Measurements from ENCODE around the gene TXNDC8. TPM values are rescaled to one million over a fixed set of nuclear protein-coding genes. Genes with fewer than 3 reads are reported as not detected.

The TXNDC8 gene
- total RNA-seq, 2 experiments from 2014 or later, result not detected

DNA sequence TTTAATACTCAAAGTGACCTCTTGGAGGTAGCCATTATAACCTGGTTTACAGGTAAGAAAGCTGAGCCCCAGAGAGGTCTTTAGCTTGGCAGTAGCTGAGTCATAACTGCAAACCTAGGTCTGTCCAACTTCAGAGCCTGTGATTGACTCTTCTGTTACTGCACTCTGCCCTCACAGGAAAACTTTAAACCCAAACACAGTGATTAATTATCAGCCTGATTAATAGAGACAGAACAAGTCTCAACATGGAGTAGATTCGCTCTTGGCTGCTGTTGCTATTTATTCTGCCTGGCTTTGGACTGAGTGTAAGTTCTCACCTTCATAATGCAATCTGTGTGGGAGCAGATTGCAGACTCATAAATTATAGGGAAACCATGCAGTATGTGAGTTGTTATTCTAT is 53.9 kb downstream of the TXNDC8 start:
- Mint-ChIP-seq H3K4me1 (no peaks in the 10 kb centered on the region), H3K27me3 (no peaks in the 10 kb centered on the region), H3K9me3 (no peaks in the 10 kb centered on the region), H3K4me3 (no peak overlapping the region), H3K27ac (no peak overlapping the region), H3K36me3 (no peaks in the 10 kb centered on the region)
- POLR2A ChIA-PET, result no interaction called here
- no peak for ATAC-seq (ENCODE audit: low read depth)
- no peak for DNase-seq

DNA sequence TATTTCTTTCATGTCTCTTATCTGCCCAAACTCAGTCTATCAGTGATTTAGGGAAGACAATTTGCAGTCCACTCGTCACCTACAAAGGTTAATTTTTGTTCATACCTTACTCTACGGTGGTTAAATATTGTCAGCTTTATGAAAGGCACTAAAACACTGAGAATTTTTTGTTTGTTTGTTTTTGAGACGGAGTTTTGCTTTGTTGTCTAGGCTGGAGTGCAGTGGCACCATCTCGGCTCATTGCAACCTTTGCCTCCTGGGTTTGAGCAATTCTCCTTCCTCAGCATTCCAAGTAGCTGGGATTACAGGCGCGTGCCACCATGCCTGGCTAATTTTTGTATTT is 55.0 kb downstream of the TXNDC8 start:
- Mint-ChIP-seq H3K27me3 (no peaks in the 10 kb centered on the region), H3K9me3 (no peaks in the 10 kb centered on the region), H3K36me3 (no peaks in the 10 kb centered on the region), H3K4me1 (no peaks in the 10 kb centered on the region), H3K4me3 (no peak overlapping the region), H3K27ac (no peak overlapping the region)
- DNase-seq (no peak), ATAC-seq (ENCODE audit: low read depth) (no peak)
- POLR2A ChIA-PET, result no interaction called here

DNA sequence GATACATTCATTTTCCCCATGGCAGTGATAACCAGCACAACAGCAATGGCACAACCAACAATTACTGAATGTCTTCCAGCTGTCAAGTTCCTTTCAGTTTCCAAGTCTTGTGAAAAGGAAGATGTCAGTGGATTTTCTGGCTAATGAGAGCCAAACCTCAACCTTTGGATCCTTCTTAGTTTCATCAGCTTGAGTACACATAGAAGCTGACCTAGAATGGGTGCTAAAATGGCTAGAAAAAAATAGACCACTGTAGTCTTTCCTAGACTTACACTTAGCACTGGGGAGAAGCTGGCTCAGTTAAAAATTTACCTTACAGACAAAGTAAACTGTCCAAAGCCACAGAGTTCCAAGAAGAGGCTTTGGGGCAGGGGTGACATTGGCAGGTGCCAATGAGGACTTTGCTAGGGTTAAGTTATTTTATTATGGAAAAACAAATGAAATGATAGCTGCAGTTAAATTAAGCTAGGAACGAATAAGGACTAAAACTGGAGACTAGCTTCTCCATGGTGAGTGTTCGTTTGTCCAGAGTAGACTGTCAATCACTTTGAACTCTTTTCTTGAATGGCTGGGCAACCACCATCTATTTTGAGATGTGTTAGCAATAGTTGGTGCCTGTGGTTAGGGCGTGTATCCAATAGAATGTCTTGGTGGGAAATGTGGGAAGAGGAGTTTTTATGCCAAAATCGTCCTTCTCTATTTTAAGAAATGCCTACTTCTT is 55.5 kb downstream of the TXNDC8 start:
- H3K4me1 Mint-ChIP-seq, result no peaks in the 10 kb centered on the region
- H3K27me3 Mint-ChIP-seq, result no peaks in the 10 kb centered on the region
- H3K9me3 Mint-ChIP-seq, result no peaks in the 10 kb centered on the region
- no peak overlapping the region for H3K27ac Mint-ChIP-seq
- no peak for ATAC-seq (ENCODE audit: low read depth)
- no peak for DNase-seq
- no peak overlapping the region for H3K4me3 Mint-ChIP-seq
- H3K36me3 Mint-ChIP-seq, result no peaks in the 10 kb centered on the region
- POLR2A ChIA-PET, result no interaction called here

DNA sequence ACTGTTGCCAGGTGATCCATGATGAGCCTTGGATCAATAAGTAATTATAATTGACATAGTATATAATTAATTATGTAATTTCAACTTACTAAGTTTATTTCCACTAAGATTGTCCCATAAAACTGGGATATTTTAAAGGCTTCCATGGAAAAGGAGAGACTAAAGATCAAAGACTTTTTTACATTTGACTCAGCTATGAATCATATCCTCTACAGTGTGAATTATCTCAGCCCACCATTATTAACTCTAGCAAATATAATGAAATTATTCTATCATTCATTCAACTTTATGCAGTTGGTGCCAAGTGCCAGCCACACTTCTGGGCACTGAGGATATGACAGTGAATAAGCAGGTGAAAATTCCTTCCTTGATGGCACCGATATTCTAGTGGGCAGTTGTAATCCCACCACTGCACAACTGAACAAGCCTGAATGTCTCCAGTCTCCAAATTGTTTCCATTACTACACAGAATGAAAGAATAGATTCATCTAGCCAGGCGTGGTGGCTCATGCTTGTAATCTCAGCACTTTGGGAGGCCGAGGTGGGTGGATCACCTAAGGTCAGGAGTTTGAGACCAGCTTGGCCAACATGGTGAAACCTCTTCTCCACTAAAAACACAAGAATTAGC is 59.5 kb downstream of the TXNDC8 start:
- Mint-ChIP-seq H3K36me3 (no peaks in the 10 kb centered on the region), H3K4me1 (no peaks in the 10 kb centered on the region), H3K27me3 (no peaks in the 10 kb centered on the region), H3K4me3 (no peak overlapping the region), H3K9me3 (no peaks in the 10 kb centered on the region), H3K27ac (no peak overlapping the region)
- DNase-seq (no peak), ATAC-seq (ENCODE audit: low read depth) (no peak)
- POLR2A ChIA-PET, result no interaction called here

DNA sequence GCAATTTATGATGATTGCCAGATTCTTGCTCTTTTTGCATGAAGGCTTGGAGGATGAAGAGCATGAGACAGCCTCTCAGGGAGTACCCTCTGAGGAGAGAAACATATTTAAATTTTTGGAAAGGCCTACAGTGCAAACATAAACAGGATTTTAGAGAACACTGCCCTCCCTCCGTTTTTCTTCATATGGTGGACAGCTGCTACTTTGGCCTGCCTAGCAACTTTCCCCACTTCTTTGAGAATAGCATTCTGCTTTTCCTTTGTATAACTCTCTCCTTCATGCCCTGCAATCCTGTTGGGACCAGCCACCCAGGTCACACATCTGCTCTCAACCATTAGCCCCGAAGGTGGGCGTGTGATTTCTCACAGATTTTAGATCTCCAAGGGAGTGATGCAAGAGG is 60.9 kb downstream of the TXNDC8 start:
- Mint-ChIP-seq H3K36me3 (no peaks in the 10 kb centered on the region), H3K27ac (no peak overlapping the region), H3K9me3 (no peaks in the 10 kb centered on the region), H3K4me3 (no peak overlapping the region), H3K27me3 (no peaks in the 10 kb centered on the region), H3K4me1 (no peaks in the 10 kb centered on the region)
- POLR2A ChIA-PET, result no interaction called here
- ATAC-seq (ENCODE audit: low read depth), result no peak
- no peak for DNase-seq

DNA sequence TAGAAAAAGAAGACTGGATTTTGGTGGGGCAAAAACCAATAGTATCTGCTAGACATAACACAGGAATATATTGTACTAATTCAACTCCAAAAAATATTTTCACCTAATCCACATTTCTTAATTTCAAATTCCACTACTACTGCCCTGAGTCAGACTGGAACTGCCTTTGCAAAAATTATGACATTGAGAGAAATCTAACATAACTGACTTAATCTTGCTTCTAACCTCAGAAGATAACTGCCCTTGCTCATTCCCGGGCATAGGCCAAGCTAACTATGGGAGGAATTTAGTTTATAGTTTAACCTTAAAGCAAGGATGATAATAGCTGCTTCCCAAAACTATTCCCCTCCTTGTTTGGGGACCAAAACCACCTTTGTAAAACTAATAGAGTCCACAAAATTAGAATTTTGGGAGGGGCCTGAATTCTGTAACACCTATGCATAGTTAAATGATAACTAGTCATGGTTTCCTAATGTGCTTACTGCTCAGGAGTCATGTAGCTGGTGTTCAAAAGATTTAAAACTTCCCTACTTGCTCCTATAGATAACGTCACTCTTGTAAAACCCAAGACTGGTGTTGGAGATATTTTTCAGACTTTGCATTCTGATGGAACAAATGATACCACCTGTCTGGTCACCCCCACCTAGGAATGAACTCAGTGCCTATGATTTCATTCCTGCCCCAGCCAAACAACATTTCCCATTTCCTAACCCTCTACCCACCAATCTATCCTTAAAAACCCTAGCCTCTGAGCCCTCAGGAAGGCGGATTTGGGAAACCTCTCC is 67.3 kb downstream of the TXNDC8 start:
- Mint-ChIP-seq H3K36me3 (no peaks in the 10 kb centered on the region), H3K27me3 (peaks cover 10% of the 10 kb centered on the region), H3K27ac (no peak overlapping the region), H3K9me3 (peaks cover 2% of the 10 kb centered on the region), H3K4me1 (no peaks in the 10 kb centered on the region), H3K4me3 (no peak overlapping the region)
- POLR2A ChIA-PET, result no interaction called here
- DNase-seq (no peak), ATAC-seq (ENCODE audit: low read depth) (no peak)

DNA sequence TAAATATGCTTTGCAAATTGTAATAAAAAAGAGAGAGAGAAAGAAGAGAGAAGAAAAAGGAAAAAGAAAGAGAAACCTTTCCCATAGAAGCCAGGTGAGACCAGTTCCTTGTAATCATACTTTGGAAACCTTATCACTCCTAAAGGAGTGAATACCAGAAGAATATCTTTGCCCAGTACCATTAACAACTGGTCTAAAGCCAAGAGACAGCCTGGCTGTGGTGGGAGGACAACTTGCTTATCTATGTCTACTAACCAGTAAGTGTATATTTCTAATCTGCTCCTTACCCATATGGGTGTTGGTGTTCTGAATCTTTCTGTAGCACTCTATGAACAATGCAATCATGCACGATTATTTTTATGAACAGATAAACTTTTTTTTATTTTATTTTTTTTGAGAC is 70.9 kb downstream of the TXNDC8 start:
- ATAC-seq (ENCODE audit: low read depth), result no peak
- Mint-ChIP-seq H3K36me3 (no peaks in the 10 kb centered on the region), H3K27me3 (peaks cover 11% of the 10 kb centered on the region), H3K27ac (no peak overlapping the region), H3K9me3 (peaks cover 2% of the 10 kb centered on the region), H3K4me1 (no peaks in the 10 kb centered on the region), H3K4me3 (no peak overlapping the region)
- POLR2A ChIA-PET, result no interaction called here
- DNase-seq, result no peak

DNA sequence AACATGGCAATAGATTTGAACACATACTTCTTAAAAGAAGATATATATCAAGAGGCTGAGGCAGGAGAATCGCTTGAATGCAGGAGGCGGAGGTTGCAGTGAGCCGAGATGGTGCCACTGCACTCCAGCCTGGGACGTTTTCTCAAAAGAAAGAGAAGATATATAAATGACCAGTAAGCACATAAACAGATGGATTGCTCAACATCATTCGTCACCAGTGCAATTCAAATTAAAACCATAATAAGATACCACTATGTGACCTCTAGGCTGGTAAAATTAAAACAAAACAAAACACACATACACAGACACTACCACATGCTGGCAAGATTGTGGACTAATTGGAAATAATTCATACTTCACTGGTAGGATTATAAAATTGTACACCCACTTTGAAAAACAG is 76.0 kb downstream of the TXNDC8 start:
- H3K4me3 Mint-ChIP-seq, result no peak overlapping the region
- H3K4me1 Mint-ChIP-seq, result peaks cover 8% of the 10 kb centered on the region
- H3K27ac Mint-ChIP-seq, result no peak overlapping the region
- POLR2A ChIA-PET, result no interaction called here
- DNase-seq, result no peak
- H3K27me3 Mint-ChIP-seq, result peaks cover 12% of the 10 kb centered on the region
- no peaks in the 10 kb centered on the region for H3K36me3 Mint-ChIP-seq
- no peak for ATAC-seq (ENCODE audit: low read depth)
- peaks cover 2% of the 10 kb centered on the region for H3K9me3 Mint-ChIP-seq

DNA sequence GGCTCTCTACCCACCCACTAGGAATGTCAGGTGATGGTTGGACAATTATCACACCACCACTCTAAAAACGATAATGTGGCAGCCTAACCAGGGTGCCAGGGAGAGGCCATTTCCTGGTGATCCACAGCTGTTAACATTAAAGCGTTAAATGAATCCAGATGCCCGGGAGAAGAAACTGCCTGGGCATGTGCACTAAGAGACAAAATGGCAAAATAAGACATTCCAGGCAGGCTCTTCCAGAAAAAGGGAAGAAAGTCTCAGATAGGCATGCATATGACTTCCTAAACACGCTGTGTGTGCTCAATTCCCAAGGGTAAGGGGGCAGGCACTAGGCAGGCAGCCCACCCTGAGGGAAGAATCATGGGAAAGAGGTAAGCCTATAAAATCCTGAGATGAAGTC is 76.8 kb downstream of the TXNDC8 start:
- DNase-seq (no peak), ATAC-seq (ENCODE audit: low read depth) (no peak)
- Mint-ChIP-seq H3K36me3 (peaks cover 2% of the 10 kb centered on the region), H3K9me3 (peaks cover under 1% of the 10 kb centered on the region), H3K27ac (no peak overlapping the region), H3K4me3 (no peak overlapping the region), H3K4me1 (peaks cover 8% of the 10 kb centered on the region), H3K27me3 (peaks cover 12% of the 10 kb centered on the region)
- POLR2A ChIA-PET, result no interaction called here

DNA sequence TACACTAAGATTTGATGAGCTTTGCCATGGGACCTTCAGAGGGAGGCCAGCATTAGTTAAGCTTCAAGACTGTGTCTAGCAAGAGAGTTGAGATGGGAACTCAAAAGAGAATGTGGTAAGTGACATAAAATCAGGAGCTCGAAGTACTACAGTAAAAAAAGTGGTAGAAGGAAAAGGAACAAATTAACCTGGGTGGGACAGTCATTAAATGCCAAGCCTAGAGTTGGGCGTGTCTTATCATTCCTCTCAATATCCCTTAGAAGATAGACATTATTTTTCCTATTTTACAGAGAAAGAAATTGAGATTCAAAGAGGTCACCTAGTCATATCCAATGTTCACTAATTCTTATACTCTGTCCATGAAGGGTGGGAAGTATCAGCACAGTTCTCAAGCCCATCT is 78.1 kb downstream of the TXNDC8 start:
- ATAC-seq (ENCODE audit: low read depth) (no peak), DNase-seq (no peak)
- Mint-ChIP-seq H3K27ac (no peak overlapping the region), H3K36me3 (peaks cover 2% of the 10 kb centered on the region), H3K9me3 (no peaks in the 10 kb centered on the region), H3K27me3 (peaks cover 12% of the 10 kb centered on the region), H3K4me3 (no peak overlapping the region), H3K4me1 (peaks cover 13% of the 10 kb centered on the region)
- POLR2A ChIA-PET, result no interaction called here

DNA sequence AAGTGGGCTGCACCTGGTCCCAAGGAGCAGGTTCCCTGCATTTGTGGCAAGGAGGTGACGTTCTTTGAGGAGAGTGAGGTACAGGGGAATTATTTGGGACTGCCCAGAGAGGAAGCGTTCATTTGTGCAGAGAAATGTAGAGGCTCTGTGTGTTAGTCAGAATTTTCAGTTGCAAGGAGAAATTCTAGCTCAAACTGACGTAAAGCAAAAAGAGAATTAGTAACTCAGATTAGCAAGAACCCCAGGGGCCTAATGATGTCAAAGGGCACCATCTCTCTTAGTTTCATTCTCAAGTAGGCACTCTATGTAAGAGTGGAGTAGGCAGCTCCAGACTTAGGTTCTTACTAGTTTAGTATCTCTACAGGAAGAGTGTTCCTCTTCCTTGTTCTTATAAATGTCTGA is 79.0 kb downstream of the TXNDC8 start:
- Mint-ChIP-seq H3K9me3 (no peaks in the 10 kb centered on the region), H3K36me3 (peaks cover 2% of the 10 kb centered on the region), H3K27me3 (peaks cover 12% of the 10 kb centered on the region), H3K4me3 (no peak overlapping the region), H3K4me1 (peaks cover 19% of the 10 kb centered on the region), H3K27ac (no peak overlapping the region)
- no peak for DNase-seq
- POLR2A ChIA-PET, result no interaction called here
- ATAC-seq (ENCODE audit: low read depth), result no peak

DNA sequence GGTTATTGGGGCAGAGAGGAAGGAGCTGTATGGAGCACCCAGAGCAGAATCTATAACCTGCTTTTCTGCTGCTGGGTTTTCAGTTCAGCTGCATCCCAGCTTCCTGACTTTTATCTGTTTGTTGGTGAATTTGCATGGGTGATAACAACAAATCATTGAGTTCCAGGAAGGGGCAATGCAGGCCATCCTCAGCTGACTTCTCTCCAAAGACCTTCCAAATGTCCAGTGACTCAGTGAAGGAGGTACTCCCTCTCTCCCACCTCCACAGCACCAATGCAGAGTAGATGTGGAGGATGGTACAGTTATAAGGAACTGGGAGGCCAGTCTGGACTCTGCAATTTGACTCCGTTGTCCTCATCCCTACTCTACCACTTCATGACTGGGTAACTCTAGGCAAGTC is 79.7 kb downstream of the TXNDC8 start:
- Mint-ChIP-seq H3K36me3 (peaks cover 4% of the 10 kb centered on the region), H3K27me3 (peaks cover 12% of the 10 kb centered on the region), H3K9me3 (no peaks in the 10 kb centered on the region), H3K4me3 (peak overlapping the region; percentile 99), H3K4me1 (peaks cover 24% of the 10 kb centered on the region), H3K27ac (no peak overlapping the region)
- POLR2A ChIA-PET, result no interaction called here
- no peak for DNase-seq
- no peak for ATAC-seq (ENCODE audit: low read depth)

DNA sequence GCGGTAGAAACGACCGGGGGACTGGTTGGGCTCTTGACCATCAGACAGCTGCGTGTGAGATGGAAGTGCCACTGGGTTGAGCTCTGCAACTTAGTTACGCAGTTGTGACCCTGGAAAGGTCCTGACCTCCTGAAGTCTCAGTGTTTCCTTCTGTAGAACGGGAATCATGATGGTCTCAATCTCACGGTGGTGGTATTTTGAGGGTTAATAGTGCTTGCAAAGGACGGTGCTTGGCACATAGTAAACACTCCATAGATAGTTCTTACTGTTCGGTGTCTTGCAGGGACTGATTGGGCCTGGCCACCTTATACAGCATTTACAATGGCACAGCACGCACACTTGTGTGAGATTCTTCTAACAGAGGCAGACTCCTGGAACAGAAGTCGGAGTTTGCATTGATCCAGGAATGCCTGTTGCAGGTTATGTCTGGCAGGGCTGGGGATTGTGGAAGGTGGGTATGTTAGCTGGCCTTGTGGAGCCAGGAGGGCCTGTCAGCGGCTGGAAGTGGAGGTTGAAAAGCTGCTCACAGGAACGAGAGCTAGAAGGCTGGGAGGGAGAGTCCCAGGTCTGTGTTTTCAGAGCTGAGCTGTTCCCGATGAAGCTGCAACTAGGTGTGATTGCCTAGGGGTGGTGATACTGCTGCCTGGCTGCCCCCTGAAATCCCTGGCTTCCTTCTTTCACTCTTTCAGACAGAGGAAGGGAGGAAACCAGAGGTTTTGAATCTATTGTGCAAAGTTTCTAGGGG is 80.4 kb downstream of the TXNDC8 start:
- H3K27ac Mint-ChIP-seq, result peak overlapping the region; percentile 99
- peaks cover 7% of the 10 kb centered on the region for H3K36me3 Mint-ChIP-seq
- H3K27me3 Mint-ChIP-seq, result peaks cover 12% of the 10 kb centered on the region
- POLR2A ChIA-PET, result interaction anchor here (0.5 to 1.8 kb wide), 8 partner anchors 59 to 1226 kb away, joined by 3 to 12 read pairs (median 4); partner anchors contain the start of gene ECPAS
- H3K4me1 Mint-ChIP-seq, result peaks cover 27% of the 10 kb centered on the region
- H3K9me3 Mint-ChIP-seq, result no peaks in the 10 kb centered on the region
- peak overlapping the region; percentile 99 for H3K4me3 Mint-ChIP-seq
- DNase-seq, result peak; percentile 35
- ATAC-seq (ENCODE audit: low read depth), result no peak

Measured in activated naive CD8-positive, alpha-beta T cell treated with anti-CD3 and anti-CD28 coated beads, Interleukin-2, amount 10 ng/mL, durations not matched to agents 7 days and 5 days (primary cell).